A549 (cell line): ENCODE results near the gene PAX3.

Experiments
- BCL3 ChIP-seq: fragments of >200 bp; sonication (Bioruptor Twin); formaldehyde crosslinking; IDR thresholded peaks from 3 replicates; pipeline ENCODE4 v1.6.1; 2016
- BHLHE40 ChIP-seq: IDR thresholded peaks from 2 replicates; pipeline ENCODE4 v1.6.1; 2012; ENCODE audit warnings: low read depth, low read length, inconsistent platforms
- CBX2 ChIP-seq: fragments of 200-600 bp; sonication (generic); IDR thresholded peaks from 2 replicates; pipeline ENCODE4 v1.6.1; 2016; ENCODE audit warnings: low read depth, mild to moderate bottlenecking, borderline replicate concordance
- CEBPB ChIP-seq, 2 experiments: fragments of >200 bp in 1 of 2; sonication (Bioruptor Twin) in 1 of 2; formaldehyde crosslinking in 1 of 2; IDR thresholded peaks; 2 replicates each; pipeline ENCODE4 v1.6.1; 2012 to 2016
- CTCF ChIP-seq: fragments of >200 bp; sonication (Bioruptor Twin); formaldehyde crosslinking; IDR thresholded peaks from 3 replicates; pipeline ENCODE4 v1.5.1; 2016
- EP300 ChIP-seq, 2 experiments: fragments of >200 bp; sonication (Bioruptor Twin); formaldehyde crosslinking; IDR thresholded peaks; 2 replicates in 1 of 2; 3 replicates in 1 of 2; pipeline ENCODE4 v1.6.1; 2016 to 2017
- ESRRA ChIP-seq: fragments of 150-350 bp; IDR thresholded peaks from 2 replicates; pipeline ENCODE4 v1.6.1; 2014; ENCODE audit warnings: mild to moderate bottlenecking, low read length, borderline replicate concordance
- FOSL2 ChIP-seq, 2 experiments: fragments of 450-650 bp in 1 of 2; fragments of >200 bp in 1 of 2; sonication (Bioruptor Twin) in 1 of 2; formaldehyde crosslinking; IDR thresholded peaks; 2 replicates each; pipeline versions ENCODE4 v1.5.0 to v1.6.1; 2016 to 2020; ENCODE audit warnings: mild to moderate bottlenecking in 1 of 2, moderate library complexity in 1 of 2
- GATA3 ChIP-seq: IDR thresholded peaks from 2 replicates; pipeline ENCODE4 v1.6.1; 2012; ENCODE audit warnings: borderline replicate concordance
- JUN ChIP-seq, 2 experiments: fragments of >200 bp; sonication (Bioruptor Twin); formaldehyde crosslinking; IDR thresholded peaks; 2 replicates in 1 of 2; 3 replicates in 1 of 2; pipeline ENCODE4 v1.6.1; 2016 to 2017
- POLR2A ChIP-seq: IDR thresholded peaks from 2 replicates; pipeline ENCODE4 v1.6.1; 2012; ENCODE audit warnings: mild to moderate bottlenecking, low read length
- ZC3H11A ChIP-seq: fragments of 450-650 bp; IDR thresholded peaks from 2 replicates; pipeline ENCODE4 v1.6.1; 2014; ENCODE audit warnings: antibody characterized with exemption, mild to moderate bottlenecking

GRCh38 chr2:222174450-222174849, 124.3 kb downstream of the PAX3 start:
- TF ChIP-seq CTCF, result no peak
- TF ChIP-seq POLR2A, result no peak
- TF ChIP-seq ZC3H11A, result no peak
- TF ChIP-seq JUN (IDR thresholded peaks at IDR 0.05), result no peak
- TF ChIP-seq FOSL2 (IDR thresholded peaks at IDR 0.05), result no peak
- no peak for TF ChIP-seq FOSL2 (CRISPR knock-in tag; IDR thresholded peaks at IDR 0.05)
- no peak for TF ChIP-seq EP300 (IDR thresholded peaks at IDR 0.05)
- TF ChIP-seq CEBPB (IDR thresholded peaks at IDR 0.05), result no peak
- TF ChIP-seq BCL3, result no peak
- TF ChIP-seq ESRRA, result no peak
- TF ChIP-seq CBX2, result no peak
- TF ChIP-seq BHLHE40, result no peak
- no peak for TF ChIP-seq GATA3
